GM18873 (cell line): ENCODE results near the gene ADD3.

Experiments used
- ATAC-seq: cut with Tn5 transposase; IDR thresholded peaks from one replicate; pipeline ENCODE4 v1.9.1; 2021; ENCODE audit warnings: mild to moderate bottlenecking, moderate library complexity, moderate number of reproducible peaks; ENCODE audit not compliant: unreplicated experiment, low FRiP score

The ADD3 gene

DNA sequence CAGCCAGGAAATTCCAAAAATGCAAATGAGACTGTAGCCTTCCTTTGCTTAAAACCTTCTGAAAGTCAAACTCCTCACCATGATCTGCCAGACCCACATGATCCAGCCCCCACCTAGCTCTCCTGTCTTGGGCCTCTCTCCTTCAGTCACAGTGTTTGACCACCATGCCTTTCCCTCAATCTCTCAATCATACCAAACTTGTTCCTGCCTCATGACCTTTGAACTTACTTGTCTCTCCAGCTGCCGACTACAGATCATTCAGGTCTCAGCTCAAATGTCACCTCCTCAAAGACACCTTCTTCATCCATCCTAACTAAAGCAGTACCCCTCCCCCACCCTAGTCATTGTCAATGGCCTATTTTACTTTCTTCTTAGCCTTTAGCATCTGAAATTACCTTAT lies 9.3 kb upstream of the ADD3 start:
- ATAC-seq: no peak

GRCh38 chr10:110002801-110003523 lies 4.8 kb upstream of the ADD3 start:
- no peak for ATAC-seq

DNA sequence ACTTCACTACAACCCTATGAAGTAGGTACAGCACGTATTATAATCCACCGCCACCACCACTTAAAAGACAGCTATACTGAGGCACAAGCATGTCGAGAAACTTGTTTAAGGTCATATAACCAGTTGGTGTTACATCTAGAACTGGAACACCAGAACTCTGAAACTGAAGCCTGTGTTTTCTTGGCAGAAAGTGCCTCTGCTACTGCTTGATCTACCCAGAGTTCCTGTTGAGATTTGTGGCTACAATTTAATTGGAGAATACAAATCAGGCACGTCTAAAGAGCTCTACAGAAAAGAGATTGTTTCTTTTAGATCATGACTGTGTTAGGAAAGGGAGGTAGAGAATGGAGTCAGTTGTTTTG lies 4.3 kb upstream of the ADD3 start:
- no peak for ATAC-seq

DNA sequence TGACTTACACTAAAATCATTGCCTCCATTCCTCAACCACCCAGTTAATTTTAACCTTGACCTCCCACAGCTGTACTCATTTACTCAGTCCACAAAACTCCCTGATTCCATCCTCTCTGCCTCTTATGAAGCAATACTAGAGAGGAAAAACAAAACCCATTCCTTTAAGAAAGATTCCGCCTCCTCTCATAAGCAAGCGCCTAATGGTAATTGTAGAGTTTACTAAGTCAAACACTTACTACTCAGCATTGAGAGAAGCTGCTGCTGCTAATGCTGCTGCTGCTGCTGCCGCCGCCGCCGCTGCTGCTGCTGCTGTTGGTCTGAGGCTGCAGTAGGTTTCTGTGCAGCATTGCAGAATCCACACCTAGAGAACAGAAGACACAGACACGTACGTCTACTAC lies 2.1 kb upstream of the ADD3 start:
- no peak for ATAC-seq

GRCh38 chr10:110006358-110007160 lies 1.2 kb upstream of the ADD3 start:
- ATAC-seq: no peak

DNA sequence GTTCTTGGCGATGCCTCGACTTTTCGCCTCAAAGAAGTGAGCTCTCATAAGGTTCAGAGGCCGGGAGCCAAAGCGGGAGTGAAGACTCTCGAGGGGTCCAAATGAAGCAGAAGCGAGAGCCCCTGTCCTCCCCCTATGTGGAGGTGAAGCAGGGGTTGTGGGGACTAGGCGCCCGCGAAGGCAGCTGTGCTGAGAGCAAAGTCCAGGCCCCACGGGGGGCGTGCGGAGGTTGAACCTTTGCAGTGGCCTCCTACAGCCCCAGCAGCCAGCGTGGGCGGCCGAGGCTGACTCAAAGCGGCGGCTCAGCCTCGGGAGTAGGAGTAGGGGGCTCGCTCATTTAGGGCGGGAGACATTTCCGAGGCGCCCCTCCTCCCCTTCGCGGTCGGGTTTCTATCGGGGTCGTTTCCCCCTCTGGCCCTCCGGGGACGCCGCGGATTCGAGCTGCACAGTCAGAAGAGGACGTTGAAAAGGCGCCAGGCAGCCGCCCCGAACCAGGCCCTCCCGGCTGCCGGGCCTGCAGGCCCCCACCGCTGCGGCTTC lies 553 bp upstream of the ADD3 start:
- ATAC-seq: peak; percentile 26

DNA sequence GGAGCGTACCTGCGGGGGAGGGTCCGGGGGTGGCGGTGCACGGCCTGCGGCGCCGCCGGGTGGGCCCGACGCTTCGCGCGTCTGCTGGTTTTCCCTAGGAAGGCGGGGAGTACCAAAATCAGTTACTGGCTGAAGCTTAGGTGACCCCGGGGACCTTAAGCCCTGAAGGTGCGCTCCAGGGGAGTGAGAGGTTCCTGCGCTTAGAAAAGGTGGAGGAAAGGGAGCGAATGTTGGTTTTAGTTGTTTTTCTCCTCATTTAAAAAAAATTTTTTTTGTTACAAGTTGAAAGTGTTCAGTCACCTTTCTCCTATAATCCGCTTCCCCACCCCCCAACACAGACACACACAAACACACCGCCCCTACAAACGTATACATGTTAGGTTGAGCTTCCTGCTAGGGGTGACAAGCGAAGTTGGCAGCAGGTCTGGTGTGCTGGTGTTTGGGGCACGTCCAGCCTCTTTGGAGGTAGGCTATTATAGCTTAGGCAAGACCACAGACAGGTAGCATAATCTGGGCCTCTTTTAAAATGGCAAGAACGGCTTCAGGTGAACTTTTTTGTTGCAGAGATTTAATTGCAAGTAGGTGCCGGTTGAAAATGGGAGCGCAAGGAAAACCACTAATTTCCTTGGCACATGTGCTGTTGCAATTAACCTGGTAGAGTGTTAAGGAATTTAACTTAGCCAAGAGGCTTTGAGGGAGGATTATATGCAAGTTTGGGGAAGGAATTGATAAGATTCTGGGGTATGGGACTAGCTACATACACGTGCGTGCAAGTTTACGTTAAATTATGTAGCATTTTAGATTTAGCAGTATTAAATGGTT lies 945 bp downstream of the ADD3 start:
- ATAC-seq: no peak

DNA sequence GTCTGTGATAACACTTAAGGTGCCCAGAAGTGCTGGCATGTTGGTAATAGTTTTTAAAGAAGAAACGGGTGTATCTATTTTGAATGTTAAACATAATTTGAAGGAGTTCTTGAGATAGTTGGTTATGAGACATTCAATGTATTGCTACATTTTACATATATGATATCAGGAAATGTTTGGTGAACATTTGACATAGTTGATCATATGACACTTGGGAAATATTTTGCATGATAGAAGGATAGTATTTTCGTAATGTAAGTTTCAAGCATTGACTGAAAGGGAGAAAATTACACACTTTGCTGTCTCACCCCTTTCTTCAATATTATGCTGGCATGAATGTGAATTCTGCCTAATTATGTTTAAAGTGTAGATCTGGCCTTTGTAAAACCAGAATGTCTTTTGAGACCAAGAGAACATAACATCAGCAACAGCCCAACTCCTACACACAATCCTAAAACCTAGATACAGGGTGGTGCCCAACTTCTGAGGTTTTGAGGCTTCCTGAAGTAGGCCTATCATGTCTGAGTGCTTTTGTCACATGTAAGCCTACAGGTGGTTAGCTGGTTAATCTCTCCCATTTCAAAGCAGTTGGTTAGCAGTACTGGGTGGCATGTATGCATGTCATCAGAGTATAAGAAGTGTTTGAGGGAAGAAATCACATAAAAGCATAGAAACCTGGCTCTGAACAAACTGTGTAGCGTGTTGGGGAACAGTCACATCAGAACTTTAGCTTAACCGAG lies 2.1 kb downstream of the ADD3 start:
- ATAC-seq: peak; percentile 28

- no peak for ATAC-seq
Measured at GRCh38 chr10:110010486-110011378, 2.9 kb downstream of the ADD3 start.

DNA sequence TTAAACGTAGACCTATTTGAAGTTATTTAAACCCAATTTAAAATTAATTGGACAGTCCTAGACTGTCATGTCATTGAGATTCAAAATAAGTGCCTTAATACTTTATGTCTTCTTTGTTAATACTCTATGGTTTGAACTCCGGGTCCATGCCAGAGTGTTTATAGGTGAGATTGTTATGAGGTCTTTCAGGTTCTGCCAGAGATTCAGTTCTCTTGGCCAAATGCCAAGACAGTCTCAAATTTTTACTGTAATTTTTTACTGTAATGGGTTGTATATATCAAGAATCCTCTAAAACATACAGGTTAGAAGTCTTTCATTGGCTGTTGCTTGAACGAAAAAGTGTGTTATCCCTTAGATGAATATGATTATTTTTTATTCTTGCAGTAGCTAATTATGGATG lies 3.9 kb downstream of the ADD3 start:
- ATAC-seq: no peak

- ATAC-seq: no peak
Measured at GRCh38 chr10:110013630-110014293, 6.0 kb downstream of the ADD3 start.

DNA sequence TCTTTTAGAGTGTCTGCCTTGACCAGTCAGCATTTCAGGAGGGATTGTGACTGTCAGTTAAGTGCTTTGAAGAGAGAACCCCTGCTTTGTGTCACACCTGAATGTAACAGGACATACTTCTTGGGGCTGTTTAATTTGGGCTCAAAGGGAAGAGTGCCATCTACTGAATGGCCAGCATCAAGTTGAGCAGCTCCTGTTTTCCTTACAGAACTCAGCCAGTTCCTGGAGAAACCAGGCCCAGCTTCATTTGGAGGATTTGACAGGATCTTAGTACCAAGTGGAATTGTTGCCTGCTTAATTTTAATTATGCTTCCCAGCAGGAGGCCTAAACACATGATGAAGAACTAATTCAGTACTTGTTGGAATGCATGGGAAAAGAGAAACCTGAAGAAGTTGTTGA lies 8.3 kb downstream of the ADD3 start:
- ATAC-seq: no peak

- no peak for ATAC-seq
Measured at GRCh38 chr10:110017052-110017451, 9.3 kb downstream of the ADD3 start.

DNA sequence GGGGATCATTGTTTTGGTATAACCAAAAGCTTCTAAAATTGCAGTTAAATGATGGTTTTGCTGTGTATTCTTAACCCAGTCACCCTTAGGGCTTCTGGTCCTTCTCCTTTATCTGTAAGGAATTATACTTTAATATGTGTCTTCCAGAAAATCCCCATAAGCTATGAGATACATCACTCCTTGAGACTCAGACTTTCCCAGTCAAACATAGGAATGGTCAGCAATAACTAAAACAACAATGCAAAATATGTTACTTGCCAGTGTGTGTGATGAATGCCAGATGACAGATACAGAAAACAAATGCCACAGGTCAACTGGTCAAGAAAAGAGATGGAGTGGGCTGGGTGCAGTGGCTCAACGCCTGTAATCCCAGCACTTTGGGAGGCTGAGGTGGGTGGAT lies 10.1 kb downstream of the ADD3 start:
- no peak for ATAC-seq

DNA sequence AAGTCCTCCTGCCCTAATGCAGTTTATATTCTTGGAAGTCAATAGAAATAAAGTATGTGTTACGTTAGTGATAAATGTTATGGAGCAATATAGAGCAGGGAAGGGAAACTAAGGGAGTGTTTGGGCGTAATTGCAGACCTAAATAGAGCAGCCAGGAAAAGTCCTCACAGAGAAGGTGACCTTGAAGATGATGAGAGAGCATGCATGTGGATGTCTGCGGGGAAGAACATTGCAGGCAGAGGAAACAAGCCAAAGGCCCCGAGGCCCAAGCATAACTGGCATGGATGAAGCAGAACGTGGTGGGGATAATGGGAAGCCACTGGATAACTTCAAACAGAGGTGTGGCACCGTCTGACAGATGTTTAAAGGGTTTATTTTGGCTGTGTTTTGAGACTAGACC lies 12.5 kb downstream of the ADD3 start:
- no peak for ATAC-seq

- no peak for ATAC-seq
Measured at GRCh38 chr10:110022716-110023504, 15.1 kb downstream of the ADD3 start.

DNA sequence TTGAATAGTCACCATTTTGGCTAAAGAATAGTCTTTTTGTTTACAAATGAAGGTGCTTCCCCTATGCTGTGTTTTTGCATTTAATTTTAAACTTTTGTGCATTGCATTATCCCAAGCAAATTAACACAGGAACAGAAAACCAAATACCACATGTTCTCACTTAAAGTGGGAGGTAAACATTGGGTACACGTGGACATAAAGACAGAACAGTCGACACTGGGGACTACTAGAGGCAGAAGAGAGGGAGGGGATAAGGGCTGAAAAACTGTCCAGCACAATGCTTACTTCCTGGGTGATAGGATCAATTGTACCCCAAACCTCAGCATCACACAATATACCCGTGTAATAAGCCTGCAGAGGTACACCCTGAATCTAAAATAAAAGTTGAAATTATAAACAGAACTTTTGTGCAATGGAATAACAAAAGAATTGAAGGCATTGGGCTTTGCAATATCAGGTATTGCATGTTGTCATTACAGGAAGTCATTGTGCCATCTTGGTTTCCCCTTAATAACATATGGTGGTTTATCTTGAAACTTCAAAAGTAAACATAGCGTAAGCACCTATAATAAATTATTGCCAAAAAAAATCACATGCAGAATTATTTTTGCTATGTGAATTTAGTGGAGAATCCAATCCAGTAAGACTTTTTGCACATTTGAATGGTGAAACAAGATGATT lies 16.1 kb downstream of the ADD3 start:
- ATAC-seq: no peak
